ENCODE data around the gene SPINK4.

The SPINK4 gene

DNA sequence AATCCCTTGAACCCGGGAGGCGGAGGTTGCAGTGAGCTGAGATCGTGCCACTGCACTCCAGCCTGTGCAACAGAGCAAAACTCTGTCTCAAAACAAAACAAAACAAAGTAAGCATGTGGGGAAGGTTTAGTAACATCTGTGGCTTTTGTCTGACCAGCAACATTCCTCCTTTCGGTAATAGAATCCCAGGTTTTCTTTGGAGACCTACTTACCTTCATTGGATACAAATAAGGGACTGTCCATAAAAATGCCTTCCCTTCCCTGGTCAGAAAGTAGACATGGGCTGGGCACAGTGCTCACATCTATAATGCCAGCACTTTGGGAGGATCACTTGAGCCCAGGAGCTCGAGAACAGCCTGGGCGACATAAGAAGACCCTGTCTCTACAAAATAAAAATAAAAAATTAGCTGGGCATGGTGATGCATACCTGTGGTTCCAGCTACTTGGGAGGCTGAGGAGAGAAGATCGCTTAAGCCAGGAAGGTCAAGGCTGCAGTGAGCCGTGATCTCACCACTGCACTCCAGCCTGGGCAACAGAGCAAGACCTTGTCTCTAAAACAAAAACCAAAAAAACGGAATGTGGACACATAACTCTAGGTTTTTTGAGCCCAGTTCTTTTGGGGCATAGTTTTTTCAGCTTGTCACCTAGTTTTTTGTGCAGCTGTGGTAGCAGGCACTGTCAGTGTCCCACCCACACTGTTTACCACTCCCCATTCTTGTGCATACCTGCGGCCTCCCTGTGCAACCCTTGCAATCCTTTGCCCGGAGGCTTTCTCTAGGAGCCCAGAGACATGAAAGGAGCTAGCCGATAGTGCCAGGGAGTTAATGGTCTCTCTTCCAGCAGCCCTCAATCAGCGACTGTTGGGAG is 9.0 kb upstream of the SPINK4 start:
- DNase-seq: no peak

GRCh38 chr9:33231623-33231942 is 8.4 kb upstream of the SPINK4 start:
- no peak for DNase-seq

- DNase-seq: no peak
Measured at GRCh38 chr9:33232815-33233214, 7.2 kb upstream of the SPINK4 start.

DNA sequence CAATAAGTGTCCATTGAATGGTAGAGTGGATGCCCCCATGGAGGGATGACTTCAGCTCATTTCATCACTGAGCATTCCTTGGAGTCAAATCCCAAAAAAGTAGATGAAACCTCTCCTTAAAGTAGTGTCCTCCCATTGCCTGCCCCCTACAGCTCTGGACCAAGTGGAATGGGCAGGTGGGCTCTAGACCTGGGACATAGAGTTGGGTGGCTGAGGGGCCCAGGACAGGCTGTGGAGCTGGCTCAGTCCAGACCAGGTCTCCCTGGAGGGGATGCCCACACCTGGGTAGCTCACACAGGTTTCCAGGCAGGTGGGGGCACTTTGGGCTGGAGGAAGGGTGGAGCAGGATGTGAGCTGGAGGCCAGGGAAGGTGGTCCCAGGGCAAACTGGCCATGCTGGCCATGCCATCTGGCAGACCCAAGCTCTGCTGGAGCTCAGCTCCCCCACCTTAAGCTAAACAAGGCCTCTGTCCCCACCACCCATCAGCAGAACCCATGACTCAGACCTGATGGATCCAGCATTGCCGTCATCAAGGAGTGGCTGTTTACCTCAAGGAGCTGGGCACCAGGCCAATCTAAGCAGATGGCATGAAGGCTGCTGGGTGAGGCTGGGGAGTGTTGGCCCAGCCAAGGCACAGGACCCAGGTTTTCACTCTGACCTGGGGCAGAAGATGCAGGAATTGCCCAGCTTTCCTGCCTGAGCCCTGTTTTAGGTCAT is 6.2 kb upstream of the SPINK4 start:
- no peak for DNase-seq

- no peak for DNase-seq
Measured at GRCh38 chr9:33234511-33235467, 5.2 kb upstream of the SPINK4 start.

- no peak for DNase-seq
Measured at GRCh38 chr9:33236571-33236970, 3.4 kb upstream of the SPINK4 start.

DNA sequence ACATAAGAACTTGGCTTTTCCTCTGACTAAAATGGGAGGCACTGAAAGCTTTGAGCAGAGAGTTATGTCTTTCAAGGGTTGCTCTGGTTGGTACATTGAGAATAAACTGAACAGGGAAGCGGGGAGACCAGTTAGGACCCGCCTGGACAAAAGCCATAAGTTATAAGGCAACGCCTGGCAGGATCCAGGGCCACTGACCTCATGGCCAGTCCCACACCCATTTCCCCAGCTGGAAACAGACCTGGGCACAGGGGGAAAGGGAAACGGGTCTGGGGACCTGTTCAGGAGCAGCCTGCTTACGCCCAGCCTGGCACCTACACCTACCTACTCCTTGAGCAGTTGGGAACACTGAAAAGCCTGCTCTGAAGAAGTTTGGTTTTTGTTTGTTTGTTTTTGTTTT is 1.3 kb downstream of the SPINK4 start:
- no peak for DNase-seq

DNA sequence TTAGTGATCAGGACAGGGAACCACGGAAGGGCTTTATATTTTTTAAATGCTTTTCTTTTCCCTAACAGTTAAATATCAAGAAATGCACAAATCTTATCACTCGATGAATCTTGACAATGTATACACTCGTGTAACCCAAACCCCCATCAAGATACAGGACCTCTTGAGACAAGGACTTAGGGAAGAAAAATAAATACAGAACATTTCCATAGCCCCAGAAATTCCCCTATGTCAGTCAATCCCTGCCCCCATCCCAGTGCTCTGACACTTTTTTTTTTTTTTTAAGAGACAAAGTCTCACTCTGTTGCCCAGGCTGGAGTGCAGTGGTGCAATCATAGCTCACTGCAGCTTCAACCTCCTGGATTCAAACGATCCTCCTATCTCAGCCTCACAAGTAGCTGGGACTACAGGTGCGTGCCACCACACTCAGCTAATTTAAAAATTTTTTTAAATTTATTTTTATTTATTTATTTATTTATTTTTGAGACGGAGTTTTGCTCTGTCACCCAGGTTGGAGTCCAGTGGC is 2.7 kb downstream of the SPINK4 start:
- DNase-seq: no peak

DNA sequence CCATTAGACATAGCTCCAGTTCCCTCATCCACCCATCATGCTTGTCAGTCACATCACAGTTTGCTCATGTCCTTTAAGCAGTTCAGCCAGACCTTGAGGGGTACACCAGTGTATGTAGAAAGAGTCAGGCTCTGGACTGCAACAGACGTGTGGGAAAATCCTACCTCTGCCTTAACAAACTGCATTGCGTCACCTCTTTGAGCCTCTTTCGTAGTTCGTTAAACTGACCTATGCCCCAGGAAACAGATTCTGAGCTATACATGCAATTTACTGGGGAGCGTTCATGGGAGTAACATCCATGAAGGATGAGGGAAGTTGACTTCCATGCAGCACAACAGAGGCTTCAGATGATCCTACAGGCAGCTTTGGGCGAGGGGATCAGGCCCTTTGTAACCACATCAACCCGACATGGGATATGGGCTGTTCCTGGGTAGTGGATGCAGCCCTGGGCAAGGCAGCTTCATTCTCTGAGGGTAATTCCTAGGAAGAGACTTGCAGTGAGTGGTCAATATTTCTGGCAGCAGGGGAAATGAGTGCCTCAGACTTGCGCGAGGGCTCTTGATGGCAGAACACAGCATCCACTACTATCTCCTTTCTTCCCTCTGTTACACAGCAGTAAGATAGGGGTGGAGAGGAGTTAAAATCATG is 4.3 kb downstream of the SPINK4 start:
- no peak for DNase-seq

DNA sequence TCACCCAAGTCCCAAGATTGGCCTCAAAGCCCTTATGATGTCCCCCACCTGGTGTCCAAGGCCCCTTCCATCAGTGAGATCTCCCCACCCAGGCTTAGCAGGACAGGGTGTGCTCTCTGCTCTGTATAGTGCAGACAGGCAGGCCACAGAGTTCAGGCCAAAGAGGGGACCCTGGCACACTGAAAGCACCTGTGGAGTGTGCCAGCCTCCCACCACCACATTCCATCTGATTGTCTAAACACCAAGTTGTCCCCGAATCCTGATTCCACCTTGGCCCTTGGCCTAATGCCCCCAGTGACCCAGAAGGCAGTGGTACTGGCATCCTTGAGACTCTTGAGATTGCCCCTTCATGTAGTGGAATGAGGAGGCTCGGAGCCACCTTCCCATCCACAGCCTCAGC is 5.4 kb downstream of the SPINK4 start:
- no peak for DNase-seq

DNA sequence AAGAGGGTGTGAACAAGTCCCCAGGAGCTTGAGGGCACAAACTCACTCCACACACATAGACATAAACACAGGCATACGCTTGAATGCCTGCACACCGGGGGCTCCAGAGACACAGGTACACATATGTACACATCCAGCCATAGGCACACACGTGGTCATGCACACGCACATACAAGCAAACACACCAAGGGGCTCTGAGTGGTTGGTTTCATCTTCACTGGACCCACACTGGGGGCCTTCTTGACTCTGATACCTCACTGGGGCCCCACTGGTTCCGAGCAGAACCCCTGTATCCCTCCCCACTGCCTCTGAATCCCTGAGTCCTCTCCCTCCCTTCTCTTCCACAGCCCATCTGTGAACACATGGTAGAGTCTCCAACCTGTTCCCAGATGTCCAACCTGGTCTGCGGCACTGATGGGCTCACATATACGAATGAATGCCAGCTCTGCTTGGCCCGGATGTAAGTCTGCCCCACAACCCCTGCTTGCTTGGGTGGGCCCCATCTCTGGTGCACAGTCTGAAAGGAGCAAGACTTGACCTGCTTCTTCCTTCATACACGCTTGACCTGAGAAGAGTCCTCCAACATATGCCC is 6.4 kb downstream of the SPINK4 start:
- DNase-seq: no peak

- no peak for DNase-seq
Measured at GRCh38 chr9:33248606-33249005, 8.6 kb downstream of the SPINK4 start.

DNA sequence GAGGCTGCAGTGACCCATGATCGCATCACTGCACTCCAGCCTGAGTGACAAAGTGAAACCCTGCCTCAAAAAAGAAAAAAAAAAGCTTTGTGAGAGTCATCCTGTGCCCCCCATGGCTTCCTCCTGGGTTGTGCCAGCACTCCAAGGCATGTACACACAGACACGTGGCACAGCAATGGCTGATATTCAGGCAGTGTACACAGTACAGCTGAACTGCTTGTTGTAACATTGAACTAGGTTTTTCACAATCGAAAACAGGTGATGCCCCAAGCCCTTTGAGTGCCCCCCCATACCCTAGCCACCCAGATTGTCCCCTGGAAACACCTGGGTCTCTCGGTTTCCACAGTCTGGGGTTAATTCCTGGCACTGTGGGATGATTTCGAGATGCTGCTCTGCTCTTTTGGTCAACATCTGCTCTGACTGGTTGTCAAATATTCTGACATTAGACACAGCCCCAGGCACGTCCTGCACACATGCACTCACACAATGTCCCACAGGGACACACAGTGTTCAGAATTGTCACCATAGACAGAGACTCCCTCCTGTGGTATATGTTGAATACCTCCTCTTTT is 9.2 kb downstream of the SPINK4 start:
- no peak for DNase-seq

DNA sequence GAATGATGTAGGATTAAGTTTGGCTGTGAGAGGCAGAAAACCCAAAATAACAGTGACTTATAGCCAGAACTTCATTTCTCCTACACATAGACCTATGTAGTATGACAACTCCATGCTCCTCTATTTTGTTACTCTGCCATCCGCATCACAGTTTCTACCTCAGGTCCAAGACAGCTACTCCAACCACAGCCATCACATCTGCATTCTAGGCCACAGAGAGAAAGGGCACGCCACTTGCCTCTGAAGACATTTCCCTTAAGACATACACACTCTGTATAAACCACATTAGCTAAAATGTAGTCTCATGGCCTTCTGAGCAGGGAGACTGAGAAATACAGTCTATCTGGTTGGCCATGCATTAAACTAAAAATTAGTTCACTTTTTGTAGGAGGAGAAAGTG is 10.0 kb downstream of the SPINK4 start:
- no peak for DNase-seq

GRCh38 chr9:33250458-33250995 is 10.6 kb downstream of the SPINK4 start:
- DNase-seq: no peak

DNA sequence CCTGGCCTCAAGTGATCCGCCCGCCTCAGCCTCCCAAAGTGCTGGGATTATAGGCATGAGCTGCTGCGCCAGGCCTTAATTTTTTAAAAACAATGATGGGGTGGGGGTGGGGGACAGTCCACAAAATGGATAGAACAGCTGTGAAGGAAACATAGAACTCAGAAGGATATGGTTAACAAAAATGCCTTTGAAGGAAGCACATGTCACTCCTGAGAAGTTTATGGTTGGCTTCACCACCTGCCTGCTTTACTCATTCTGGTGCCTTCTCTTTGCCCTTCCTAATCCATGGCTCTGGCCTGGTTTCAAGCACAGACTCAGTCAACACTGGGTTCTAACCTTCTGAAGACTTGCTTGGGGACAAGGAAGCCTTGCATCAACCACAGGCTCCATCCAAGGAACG is 14.2 kb downstream of the SPINK4 start:
- no peak for DNase-seq

- no peak for DNase-seq
Measured at GRCh38 chr9:33255014-33255413, 15.0 kb downstream of the SPINK4 start.

DNA sequence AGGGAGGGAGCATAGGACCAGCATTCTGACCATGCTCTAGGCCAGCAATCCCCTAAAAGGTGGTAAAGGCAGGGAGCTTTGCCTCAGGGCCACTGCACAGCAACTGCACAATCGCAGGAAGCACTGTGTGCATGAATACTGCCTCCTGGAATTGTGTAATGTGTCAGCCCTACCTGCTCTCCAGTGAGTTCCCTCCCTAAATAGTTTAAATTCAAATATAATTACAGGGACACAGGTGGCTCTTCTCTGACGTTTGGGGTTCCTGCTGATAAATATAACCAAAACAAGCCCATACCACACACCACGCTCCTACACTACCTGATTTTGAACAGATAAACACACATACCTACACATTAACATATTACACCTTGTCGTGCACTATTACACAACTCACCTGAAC is 15.5 kb downstream of the SPINK4 start:
- DNase-seq: no peak

GRCh38 chr9:33256236-33256635 is 16.3 kb downstream of the SPINK4 start:
- no peak for DNase-seq

DNA sequence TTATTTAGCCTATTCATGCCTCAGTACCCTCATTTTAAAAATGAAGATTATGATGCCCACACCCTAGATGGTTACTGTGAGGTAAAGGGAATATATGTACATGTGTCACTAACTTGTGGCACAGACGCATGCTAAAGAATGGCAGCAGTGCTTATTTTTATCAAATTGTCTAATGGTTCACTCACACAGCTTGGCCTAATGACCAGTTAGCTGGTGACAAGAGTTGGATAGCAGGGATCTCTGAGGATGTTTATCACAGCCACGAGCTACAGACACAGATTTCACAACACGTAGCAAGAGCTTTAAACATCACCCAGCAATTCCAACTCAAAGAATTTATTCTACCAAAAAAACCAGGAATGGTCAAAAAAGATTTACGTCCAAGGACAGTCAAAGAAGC is 17.3 kb downstream of the SPINK4 start:
- DNase-seq: no peak

DNA sequence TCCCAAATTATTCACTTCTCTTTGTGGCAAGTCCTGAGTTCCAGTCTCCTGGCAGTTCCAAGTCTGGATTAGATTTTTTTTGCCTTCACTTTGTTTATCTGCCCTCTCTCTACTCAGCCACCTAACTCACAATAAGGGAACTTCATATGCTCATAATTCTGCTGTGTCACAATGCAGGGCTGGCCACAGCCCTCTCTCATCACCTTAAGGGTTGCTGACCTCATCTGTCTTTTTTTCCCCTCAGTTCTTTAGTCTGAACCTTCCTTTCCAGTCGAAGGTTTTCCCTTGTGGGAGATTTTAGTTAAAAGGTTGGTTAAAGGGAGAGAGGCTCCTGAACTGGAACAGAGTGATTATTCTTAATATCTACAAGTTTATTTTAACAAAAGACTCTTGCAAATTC is 20.4 kb downstream of the SPINK4 start:
- no peak for DNase-seq

All from effector CD4-positive, alpha-beta T cell (primary cell).